ENCODE results near the gene ZBTB6.

ZBTB6 gene

DNA sequence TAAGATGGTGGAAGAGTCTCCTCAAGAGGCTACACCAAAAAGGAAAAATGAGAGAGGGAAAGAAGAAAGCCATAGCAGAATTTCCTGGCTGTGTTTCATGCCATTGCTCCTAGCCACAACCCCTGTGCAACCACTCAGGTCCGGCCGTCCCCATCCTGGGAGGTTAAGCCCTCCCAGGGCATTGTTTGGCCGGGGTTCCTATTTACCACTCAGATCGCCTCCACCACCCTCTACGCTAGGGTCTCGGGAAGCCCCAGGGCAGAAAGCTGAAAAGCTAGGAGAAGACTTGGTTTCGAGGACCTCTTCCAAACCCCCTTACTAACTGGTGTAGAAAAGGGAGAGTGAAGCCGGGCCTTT is 8.7 kb downstream of the ZBTB6 start (continued):
- TF ChIP-seq, protein P1, sequence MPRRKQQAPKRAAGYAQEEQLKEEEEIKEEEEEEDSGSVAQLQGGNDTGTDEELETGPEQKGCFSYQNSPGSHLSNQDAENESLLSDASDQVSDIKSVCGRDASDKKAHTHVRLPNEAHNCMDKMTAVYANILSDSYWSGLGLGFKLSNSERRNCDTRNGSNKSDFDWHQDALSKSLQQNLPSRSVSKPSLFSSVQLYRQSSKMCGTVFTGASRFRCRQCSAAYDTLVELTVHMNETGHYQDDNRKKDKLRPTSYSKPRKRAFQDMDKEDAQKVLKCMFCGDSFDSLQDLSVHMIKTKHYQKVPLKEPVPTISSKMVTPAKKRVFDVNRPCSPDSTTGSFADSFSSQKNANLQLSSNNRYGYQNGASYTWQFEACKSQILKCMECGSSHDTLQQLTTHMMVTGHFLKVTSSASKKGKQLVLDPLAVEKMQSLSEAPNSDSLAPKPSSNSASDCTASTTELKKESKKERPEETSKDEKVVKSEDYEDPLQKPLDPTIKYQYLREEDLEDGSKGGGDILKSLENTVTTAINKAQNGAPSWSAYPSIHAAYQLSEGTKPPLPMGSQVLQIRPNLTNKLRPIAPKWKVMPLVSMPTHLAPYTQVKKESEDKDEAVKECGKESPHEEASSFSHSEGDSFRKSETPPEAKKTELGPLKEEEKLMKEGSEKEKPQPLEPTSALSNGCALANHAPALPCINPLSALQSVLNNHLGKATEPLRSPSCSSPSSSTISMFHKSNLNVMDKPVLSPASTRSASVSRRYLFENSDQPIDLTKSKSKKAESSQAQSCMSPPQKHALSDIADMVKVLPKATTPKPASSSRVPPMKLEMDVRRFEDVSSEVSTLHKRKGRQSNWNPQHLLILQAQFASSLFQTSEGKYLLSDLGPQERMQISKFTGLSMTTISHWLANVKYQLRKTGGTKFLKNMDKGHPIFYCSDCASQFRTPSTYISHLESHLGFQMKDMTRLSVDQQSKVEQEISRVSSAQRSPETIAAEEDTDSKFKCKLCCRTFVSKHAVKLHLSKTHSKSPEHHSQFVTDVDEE (CRISPR knock-in tag; IDR thresholded peaks at IDR 0.05): no peak
- TF ChIP-seq, protein P2, sequence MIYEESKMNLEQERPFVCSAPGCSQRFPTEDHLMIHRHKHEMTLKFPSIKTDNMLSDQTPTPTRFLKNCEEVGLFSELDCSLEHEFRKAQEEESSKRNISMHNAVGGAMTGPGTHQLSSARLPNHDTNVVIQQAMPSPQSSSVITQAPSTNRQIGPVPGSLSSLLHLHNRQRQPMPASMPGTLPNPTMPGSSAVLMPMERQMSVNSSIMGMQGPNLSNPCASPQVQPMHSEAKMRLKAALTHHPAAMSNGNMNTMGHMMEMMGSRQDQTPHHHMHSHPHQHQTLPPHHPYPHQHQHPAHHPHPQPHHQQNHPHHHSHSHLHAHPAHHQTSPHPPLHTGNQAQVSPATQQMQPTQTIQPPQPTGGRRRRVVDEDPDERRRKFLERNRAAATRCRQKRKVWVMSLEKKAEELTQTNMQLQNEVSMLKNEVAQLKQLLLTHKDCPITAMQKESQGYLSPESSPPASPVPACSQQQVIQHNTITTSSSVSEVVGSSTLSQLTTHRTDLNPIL (CRISPR knock-in tag; IDR thresholded peaks at IDR 0.05; ENCODE audit: low read depth): no peak
- no peak for TF ChIP-seq ZC3H10 (CRISPR knock-in tag; IDR thresholded peaks at IDR 0.05)

DNA sequence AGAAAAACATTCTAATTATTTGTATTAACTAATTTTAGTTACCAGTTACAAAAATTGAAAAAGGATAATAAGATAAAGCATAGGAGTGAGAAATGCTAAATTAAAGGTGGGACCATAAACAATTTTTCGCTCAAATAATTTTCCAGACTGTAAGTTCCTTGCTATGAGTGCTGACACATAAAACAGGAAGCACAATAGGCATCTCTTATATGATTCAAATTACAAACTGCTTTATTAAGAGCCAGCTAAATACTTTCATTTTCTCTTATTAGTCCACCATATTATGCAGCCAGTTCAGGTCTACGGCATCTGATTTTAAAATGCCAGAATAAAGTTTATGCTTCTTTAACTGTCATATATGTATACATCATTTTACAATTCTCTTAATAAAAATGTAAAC is 12.3 kb downstream of the ZBTB6 start:
- TF ChIP-seq ZFP3 (CRISPR knock-in tag; IDR thresholded peaks at IDR 0.05) (no peak), TCF4 (CRISPR knock-in tag; IDR thresholded peaks at IDR 0.05; ENCODE audit: borderline replicate concordance) (no peak), ZNF70 (CRISPR knock-in tag; IDR thresholded peaks at IDR 0.05) (no peak), ZC3H10 (CRISPR knock-in tag; IDR thresholded peaks at IDR 0.05) (no peak)
- TF ChIP-seq, protein P3, sequence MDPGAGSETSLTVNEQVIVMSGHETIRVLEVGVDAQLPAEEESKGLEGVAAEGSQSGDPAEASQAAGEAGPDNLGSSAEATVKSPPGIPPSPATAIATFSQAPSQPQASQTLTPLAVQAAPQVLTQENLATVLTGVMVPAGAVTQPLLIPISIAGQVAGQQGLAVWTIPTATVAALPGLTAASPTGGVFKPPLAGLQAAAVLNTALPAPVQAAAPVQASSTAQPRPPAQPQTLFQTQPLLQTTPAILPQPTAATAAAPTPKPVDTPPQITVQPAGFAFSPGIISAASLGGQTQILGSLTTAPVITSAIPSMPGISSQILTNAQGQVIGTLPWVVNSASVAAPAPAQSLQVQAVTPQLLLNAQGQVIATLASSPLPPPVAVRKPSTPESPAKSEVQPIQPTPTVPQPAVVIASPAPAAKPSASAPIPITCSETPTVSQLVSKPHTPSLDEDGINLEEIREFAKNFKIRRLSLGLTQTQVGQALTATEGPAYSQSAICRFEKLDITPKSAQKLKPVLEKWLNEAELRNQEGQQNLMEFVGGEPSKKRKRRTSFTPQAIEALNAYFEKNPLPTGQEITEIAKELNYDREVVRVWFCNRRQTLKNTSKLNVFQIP (CRISPR knock-in tag; IDR thresholded peaks at IDR 0.05; ENCODE audit: borderline replicate concordance, low read depth): no peak
- ATAC-seq: no peak

DNA sequence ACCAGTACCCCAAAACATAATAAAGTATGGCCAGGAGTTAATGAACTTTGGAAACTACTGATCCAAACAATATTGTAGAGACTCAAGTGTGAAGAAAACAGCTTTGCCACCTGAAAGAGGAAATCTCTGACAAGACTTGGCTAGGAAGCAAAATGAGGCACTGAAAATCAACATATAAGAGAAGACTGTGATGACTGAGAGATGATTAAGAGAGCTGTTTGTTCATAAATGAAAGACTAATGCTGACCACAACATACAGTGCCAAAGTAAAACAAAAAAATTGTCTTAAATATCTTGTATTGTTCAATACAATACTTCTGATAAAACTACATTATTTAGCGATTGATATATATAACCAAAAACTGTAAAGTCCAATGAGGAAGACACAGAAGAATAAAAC is 15.2 kb downstream of the ZBTB6 start:
- TF ChIP-seq TCF4 (CRISPR knock-in tag; IDR thresholded peaks at IDR 0.05; ENCODE audit: borderline replicate concordance) (no peak), BACH2 (CRISPR knock-in tag; IDR thresholded peaks at IDR 0.05; ENCODE audit: borderline replicate concordance) (no peak), ESRRG (CRISPR knock-in tag; IDR thresholded peaks at IDR 0.05) (no peak), ZFP30 (CRISPR knock-in tag; IDR thresholded peaks at IDR 0.05) (no peak), CSDC2 (CRISPR knock-in tag; IDR thresholded peaks at IDR 0.05) (no peak), ARNTL (CRISPR knock-in tag; IDR thresholded peaks at IDR 0.05; ENCODE audit: borderline replicate concordance, low read depth) (no peak), ZC3H10 (CRISPR knock-in tag; IDR thresholded peaks at IDR 0.05) (no peak), GLIS3 (CRISPR knock-in tag; IDR thresholded peaks at IDR 0.05) (no peak), PPARA (CRISPR knock-in tag; IDR thresholded peaks at IDR 0.05; ENCODE audit: borderline replicate concordance) (no peak)
- TF ChIP-seq, protein P2 (CRISPR knock-in tag; IDR thresholded peaks at IDR 0.05; ENCODE audit: low read depth): no peak
- no peak for ATAC-seq

DNA sequence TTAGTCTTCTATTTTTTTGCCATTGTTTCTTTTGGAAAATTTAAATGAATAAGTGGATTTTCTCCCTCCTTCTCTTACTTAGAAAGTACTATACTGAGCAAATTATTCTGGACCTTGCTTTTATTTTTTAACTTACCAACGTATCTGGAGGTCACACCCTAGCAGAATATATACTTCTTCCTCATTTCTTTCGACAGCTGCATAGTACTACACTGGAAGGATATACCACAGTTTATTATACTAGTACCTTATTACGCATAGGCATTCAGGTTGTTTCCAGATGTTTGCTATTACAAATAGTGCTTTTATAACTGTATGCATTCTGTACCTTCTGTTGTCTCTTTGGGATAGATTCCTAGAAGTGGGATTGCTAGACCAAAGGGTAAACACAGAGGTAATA is 24.6 kb downstream of the ZBTB6 start:
- ATAC-seq: no peak
- TF ChIP-seq, protein P1 (CRISPR knock-in tag; IDR thresholded peaks at IDR 0.05): no peak
- 0 out of 2 replicates have a peak, but pooled peaks have one; percentile 19 for TF ChIP-seq ZNF8 (CRISPR knock-in tag; IDR thresholded peaks at IDR 0.05)

DNA sequence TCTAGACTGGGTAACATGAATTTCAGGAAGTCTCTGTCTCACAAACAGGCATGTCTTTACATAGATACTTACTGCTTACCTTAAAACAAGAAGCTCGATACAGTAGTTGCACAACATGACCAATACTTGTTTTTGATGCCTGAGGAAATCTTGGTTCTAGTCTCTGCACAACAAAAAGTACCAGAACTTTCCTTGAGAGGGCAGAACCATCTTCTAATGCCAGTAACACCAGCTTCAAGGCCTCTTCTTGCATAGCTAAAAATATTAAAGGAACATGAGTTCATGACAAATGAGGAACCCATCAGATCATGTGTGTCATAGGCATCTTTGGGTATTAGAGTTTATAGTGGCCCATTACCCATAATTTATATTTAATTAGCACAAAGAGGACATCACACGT is 30.0 kb downstream of the ZBTB6 start:
- no peak for ATAC-seq
- no peak for TF ChIP-seq PPARA (CRISPR knock-in tag; IDR thresholded peaks at IDR 0.05; ENCODE audit: borderline replicate concordance)
- no peak for TF ChIP-seq ARNTL (CRISPR knock-in tag; IDR thresholded peaks at IDR 0.05; ENCODE audit: borderline replicate concordance, low read depth)
- TF ChIP-seq ZNF70 (CRISPR knock-in tag; IDR thresholded peaks at IDR 0.05): no peak
- no peak for TF ChIP-seq ZFP3 (CRISPR knock-in tag; IDR thresholded peaks at IDR 0.05)
- no peak for TF ChIP-seq BACH2 (CRISPR knock-in tag; IDR thresholded peaks at IDR 0.05; ENCODE audit: borderline replicate concordance)
- TF ChIP-seq ZNF8 (CRISPR knock-in tag; IDR thresholded peaks at IDR 0.05): no peak
- TF ChIP-seq, protein P3 (CRISPR knock-in tag; IDR thresholded peaks at IDR 0.05; ENCODE audit: borderline replicate concordance, low read depth): no peak
- no peak for TF ChIP-seq TOX (CRISPR knock-in tag; IDR thresholded peaks at IDR 0.05; ENCODE audit: borderline replicate concordance)
- no peak for TF ChIP-seq ZFP30 (CRISPR knock-in tag; IDR thresholded peaks at IDR 0.05)
- TF ChIP-seq ZC3H10 (CRISPR knock-in tag; IDR thresholded peaks at IDR 0.05): no peak
- TF ChIP-seq SNAI2 (CRISPR knock-in tag; IDR thresholded peaks at IDR 0.05): no peak
- TF ChIP-seq, protein P4, sequence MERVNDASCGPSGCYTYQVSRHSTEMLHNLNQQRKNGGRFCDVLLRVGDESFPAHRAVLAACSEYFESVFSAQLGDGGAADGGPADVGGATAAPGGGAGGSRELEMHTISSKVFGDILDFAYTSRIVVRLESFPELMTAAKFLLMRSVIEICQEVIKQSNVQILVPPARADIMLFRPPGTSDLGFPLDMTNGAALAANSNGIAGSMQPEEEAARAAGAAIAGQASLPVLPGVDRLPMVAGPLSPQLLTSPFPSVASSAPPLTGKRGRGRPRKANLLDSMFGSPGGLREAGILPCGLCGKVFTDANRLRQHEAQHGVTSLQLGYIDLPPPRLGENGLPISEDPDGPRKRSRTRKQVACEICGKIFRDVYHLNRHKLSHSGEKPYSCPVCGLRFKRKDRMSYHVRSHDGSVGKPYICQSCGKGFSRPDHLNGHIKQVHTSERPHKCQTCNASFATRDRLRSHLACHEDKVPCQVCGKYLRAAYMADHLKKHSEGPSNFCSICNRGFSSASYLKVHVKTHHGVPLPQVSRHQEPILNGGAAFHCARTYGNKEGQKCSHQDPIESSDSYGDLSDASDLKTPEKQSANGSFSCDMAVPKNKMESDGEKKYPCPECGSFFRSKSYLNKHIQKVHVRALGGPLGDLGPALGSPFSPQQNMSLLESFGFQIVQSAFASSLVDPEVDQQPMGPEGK (CRISPR knock-in tag; IDR thresholded peaks at IDR 0.05; ENCODE audit: borderline replicate concordance): no peak

Measured in SK-N-SH treated with all-trans-retinoic acid at 6 μM for 48 hours (cell line).